NCI-H226 (cell line): ENCODE data around the gene MACROD1.

ENCODE experiments used
- DNase-seq: peaks from one replicate; pipeline ENCODE4 v3.0.0-alpha.2; 2015

Gene MACROD1

GRCh38 chr11:64070314-64070681 is 95.6 kb downstream of the MACROD1 start:
- DNase-seq, result no peak

DNA sequence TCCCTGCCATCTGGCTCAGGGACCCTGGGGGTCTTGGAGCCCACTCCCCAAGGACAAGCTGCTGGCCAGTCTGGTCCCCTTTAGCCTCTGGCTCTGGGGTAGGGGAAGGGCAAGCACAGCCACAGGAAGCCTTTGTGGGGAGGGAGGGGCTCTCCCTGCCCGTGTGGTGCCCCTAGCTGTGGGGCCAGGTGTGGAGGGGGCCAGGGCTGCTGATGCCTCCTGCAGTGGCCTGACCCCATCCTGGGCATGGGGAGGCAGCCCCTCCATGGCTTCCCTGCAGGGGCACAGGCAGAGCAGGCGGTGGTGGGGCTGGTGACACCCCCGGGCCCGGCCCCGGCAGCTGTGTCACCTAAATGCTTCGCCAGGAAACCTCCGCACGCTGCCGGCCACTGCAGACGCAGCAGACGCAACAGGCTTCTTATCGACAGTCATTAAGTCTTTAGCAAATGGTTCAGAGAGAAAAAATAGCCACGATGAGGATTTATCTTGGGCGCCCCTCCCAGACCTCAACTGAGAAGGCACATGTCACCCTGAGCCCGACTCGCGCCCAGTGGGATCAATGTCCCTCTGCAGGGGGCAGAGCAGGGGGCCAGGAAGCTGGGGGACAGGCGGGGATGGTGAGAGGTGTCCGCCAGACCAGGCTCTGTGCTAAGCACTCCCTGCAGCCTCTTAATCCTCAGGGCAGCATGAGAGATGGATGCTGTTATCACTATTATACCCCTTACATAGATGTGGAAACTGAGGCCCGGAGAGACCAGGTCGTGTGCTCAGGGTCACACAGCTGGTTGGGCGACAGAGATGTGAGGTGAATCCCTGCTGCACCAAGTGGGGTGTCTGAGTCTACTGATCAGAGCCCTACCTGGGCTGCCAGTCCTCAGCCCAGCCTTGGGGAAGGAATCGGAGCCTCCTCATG is 96.3 kb downstream of the MACROD1 start:
- no peak for DNase-seq

DNA sequence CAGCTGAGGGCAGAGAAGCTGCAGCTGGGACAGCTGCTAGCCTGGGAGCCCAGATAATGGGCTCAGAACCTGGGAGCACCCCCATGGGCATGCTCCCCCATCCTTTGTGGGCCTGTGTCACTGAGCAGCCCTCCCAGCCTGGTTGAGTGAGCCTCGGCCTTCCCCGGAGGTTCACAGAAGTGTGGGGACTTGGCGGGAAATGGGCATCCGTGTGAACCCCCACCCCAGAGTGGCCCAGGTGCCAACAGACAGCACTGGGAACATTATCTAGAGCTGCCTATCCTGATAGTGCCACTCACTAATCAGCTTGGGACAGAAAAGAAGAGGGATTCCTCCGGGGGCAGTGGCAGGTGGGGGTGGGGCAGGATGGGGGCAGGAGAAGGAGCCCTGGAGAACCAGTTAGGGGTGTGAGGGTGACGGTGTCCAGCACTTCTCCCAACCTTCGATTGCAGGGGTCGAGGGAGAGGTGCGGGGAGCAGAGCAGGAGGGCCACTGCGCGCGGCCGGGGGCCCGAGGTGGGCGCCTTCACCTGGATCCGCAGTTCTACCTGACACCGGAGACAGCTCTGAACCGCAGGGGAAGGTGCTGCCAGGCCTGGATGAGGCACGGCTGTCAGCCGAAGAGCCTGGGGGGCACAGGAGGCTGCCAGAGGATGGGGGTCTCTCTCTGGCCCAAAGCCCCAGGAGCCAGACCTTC is 97.1 kb downstream of the MACROD1 start:
- DNase-seq, result no peak

DNA sequence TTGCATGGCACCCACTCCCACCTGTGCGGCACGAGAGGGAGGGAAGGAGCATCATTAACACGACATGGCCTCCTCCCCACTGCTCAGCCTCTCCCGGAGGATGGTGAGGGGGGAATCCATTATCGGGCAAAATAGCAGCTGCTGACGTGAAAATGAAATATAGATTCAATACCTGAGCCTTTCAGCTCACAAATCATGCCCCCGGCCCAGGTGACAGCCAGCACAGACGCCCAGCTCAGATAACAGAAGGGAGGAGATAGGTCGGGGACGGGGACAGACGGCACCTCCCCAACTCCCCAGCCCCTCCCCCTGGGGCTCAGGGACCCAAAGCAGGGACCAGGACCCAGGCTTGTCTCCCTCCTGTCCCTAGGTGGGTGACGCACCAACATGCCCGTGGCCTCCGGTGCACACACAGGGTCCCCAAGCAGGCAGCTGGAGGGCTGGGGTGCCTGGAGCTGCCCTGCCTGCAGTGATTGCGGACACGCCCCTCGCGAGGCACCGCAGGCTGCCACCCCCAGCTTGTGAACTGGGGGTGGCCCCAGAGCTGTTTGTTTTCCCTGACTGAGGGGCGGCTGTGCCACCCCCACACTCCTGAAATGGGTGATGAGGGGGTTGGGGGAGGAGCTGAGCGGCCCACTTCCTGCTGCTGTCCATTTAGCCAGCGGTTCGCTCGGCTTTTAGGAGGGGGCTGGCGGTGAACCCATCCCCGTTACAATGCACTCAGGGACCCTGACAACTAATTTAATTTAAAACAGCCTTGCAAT is 98.5 kb downstream of the MACROD1 start:
- no peak for DNase-seq

GRCh38 chr11:64065712-64066111 is 100.2 kb downstream of the MACROD1 start:
- DNase-seq, result no peak

GRCh38 chr11:64065141-64065465 is 100.8 kb downstream of the MACROD1 start:
- no peak for DNase-seq

DNA sequence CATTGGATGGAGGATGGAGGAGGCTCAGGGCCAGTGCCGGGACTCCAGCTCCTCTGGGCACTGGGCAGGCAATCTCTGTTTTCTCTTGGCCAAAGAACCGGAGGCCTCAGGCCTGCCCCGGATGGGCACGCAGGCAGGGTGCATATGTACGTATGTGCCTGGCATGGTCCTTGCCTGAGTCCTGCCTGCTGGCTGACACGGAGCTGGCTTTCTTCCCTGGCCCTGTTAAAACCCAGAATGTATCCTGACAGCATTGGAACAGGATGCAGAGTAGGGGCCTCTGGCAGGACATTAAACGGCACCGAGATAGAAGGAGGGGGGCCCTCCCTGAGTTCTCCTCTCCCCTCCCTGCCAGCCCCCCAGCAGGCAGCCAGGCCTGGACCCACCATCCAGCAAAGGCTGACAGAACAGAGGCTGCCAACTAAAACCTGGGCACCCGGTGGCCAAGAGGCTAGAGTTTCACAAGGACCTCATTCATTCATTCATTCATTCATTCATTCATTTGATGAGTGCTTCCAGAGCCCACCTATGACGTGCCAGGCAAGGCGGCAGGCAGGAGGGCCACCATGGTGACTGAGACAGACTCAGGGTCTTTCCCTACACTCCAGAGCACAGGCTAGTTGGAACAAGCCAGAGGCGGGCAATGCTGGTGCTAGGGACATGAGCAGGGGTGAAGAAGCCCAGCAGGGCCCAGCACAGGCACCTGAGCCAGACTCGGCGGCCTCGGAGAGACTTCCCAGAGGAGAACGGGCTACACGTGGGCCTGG is 101.4 kb downstream of the MACROD1 start:
- no peak for DNase-seq

- no peak for DNase-seq
Measured at GRCh38 chr11:64063777-64064176, 102.1 kb downstream of the MACROD1 start.

- DNase-seq, result no peak
Measured at GRCh38 chr11:64062185-64063039, 103.5 kb downstream of the MACROD1 start.

DNA sequence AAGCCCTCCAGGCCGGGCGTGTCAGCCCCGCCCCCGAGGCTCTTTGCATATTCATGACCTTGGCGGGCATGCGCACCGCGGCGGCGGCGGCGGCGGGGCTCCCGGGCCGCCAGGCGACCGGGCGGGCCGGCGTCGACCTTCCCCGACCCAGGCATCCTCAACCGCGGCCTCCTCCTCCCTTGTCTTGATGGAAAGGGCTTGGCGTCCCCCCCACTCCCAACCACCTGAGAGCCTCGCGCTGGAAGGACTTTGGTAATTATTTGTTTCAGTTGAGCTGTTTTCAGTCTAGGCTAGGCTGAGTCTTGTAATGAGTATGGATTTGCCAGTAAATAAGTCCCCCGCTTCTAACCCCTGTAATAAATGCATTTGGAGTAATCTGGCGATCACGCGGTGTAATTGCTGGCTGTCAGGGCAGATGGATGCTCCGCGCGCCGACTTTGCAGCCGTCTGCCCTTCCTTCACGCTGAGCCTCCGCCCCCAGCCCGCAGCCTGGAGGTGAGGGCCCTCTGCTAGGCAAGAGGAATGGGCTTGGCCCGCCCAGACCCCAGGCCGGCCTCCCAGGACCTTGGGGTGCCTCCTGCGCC is 105.0 kb downstream of the MACROD1 start:
- peak; percentile 25 for DNase-seq

DNA sequence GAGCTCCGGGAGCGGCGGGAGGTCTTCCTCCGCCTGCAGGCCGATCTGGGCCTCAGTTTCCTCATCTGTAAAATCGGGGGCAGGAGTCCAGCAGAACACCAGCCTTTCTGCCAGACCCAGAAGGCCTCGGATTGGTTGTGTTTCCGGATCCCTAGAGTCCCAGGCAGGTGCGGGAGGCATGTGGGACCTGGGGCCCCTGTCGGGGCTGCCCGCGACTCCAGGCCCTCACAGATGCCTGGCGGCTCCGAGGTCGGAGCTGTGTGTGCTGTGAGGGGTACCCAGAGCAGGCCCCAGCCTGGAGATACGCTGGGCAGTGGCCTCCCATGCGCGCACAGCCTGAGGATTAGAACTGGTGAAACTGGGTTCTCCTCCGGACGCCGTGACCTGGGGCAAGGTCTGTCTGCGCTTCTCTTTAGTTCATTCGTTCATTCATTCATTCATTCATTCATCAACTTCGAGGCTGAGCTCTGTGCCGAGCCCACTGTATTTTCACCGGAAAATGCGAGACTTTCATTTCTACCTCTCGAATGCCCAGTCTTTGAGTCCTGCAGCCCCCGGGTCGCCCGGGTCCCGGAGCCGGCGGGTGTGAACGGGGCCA is 105.6 kb downstream of the MACROD1 start:
- no peak for DNase-seq

GRCh38 chr11:64059339-64060140 is 106.4 kb downstream of the MACROD1 start:
- DNase-seq, result no peak

DNA sequence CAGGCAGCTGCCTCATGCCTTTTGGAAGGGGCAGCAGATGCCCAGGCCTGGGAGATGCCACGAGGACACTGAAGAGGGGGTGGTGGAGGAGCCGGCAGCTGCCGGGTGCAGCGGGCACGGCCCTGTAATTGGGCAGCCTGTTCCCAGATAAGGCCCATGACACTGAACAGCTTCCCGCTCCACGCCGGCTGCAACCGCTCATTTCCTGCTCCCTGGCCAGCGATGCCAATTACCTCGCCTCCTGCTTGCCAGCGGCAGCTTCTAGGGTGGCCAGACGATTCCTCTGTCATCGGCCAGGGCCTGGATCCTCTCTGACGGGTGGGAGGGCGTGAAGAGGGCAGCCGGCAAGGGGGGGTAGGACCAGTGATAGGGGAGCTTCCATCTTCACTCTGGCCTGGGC is 107.4 kb downstream of the MACROD1 start:
- DNase-seq, result no peak

- DNase-seq, result no peak
Measured at GRCh38 chr11:64057890-64058289, 108.0 kb downstream of the MACROD1 start.

DNA sequence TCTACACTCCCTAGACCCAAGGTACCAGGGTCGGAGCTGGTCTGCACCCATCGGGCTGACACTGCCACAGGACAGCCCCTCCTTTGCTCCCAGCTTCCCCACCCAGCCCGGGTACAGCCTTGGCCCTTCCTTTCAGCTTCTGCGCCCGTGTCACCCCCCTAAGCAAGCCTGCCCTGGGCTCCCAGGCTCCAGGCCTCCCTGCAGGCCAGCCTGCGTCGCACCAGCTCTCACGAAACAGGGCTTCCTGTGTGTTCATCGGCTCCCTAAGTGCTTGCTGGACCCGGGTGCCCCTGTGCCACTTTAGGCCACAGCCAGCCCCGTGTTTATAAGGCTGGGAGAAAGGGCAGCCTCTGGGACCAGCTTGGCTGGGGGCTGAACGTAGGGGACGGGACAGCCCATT is 109.1 kb downstream of the MACROD1 start:
- no peak for DNase-seq

GRCh38 chr11:64056213-64056785 is 109.6 kb downstream of the MACROD1 start:
- no peak for DNase-seq

- no peak for DNase-seq
Measured at GRCh38 chr11:64055077-64055476, 110.8 kb downstream of the MACROD1 start.

- no peak for DNase-seq
Measured at GRCh38 chr11:64053699-64054098, 112.2 kb downstream of the MACROD1 start.

DNA sequence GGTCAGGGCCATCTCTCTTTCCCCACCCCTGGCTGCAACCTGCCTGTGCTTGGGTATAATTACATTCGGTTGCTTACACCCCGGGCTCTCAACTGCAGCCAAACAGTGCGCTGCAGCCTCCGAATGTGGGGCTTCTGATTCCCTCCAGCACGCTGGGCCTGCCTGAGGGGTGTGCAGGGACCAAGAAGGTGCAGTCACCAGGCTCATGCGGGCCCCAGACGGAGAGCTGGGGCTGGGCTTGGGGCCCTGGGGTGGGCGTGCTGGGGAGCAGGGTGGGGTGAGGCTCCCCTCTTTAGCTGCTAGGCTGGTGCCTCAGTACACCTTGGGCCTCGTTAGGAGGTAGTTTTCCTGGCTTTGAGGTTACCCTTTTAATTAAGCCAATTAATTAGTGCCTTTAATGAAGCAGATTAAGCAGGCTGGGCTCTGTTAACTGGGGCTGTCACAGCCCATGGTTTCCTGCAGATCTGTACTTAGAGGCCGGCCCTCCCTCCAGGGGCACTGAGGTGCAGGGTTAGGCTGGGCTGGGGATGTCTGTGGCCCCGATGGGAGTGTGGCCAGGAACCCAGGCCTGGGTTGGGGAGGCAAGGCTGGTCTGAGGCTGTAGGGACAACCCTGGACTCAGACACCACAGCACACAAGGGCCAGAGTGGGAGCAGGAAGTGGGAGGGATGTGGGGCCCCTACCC is 112.8 kb downstream of the MACROD1 start:
- no peak for DNase-seq
